Spleen (tissue), 11 donors: Measurements from ENCODE around the gene DMWD. TPM values are rescaled to one million over a fixed set of nuclear protein-coding genes. Genes with fewer than 3 reads are reported as not detected.

Source experiments
- DNase-seq: peaks from one replicate; pipeline ENCODE4 v3.0.0-alpha.2; 2020
- H3K27ac ChIP-seq, 8 donors: fragments of 200-600 bp; sonication (generic) in 7 of 8; 1 replicate in 4 of 8; 2 replicates in 4 of 8; pipeline versions ENCODE4 v1.5.0 to v1.8.0; 2016 to 2021; ENCODE audit warnings: inconsistent platforms in 4 of 8, mild to moderate bottlenecking in 4 of 8, moderate library complexity in 1 of 8
- H3K27me3 ChIP-seq, 7 donors: fragments of 200-600 bp; sonication (generic) in 6 of 7; replicated peaks in 1 of 7; 1 replicate in 4 of 7; 2 replicates in 3 of 7; pipeline versions ENCODE4 v1.5.0 to v1.8.0; 2016 to 2021; ENCODE audit warnings: inconsistent platforms in 3 of 7, mild to moderate bottlenecking in 1 of 7
- H3K36me3 ChIP-seq, 6 donors: fragments of 200-600 bp; sonication (generic) in 5 of 6; 1 replicate in 4 of 6; 2 replicates in 2 of 6; pipeline versions ENCODE4 v1.5.0 to v1.8.0; 2016 to 2021; ENCODE audit warnings: inconsistent platforms in 2 of 6
- H3K4me1 ChIP-seq, 6 donors: fragments of 200-600 bp; sonication (generic) in 5 of 6; 1 replicate in 3 of 6; 2 replicates in 3 of 6; pipeline versions ENCODE4 v1.5.0 to v1.8.0; 2016 to 2021; ENCODE audit warnings: inconsistent platforms in 3 of 6
- H3K4me3 ChIP-seq, 8 donors: fragments of 200-600 bp; sonication (generic) in 7 of 8; 1 replicate in 4 of 8; 2 replicates in 4 of 8; pipeline versions ENCODE4 v1.5.0 to v1.8.0; 2016 to 2021; ENCODE audit warnings: inconsistent platforms in 4 of 8, mild to moderate bottlenecking in 4 of 8, moderate library complexity in 2 of 8
- H3K9me3 ChIP-seq, 8 donors: fragments of 200-600 bp; sonication (generic) in 7 of 8; 1 replicate in 4 of 8; 2 replicates in 4 of 8; pipeline versions ENCODE4 v1.5.0 to v1.8.0; 2016 to 2021; ENCODE audit warnings: inconsistent platforms in 4 of 8
- CTCF ChIP-seq, 11 experiments: fragments of 200-600 bp in 7 of 11; fragments of 450-650 bp in 4 of 11; sonication (generic) in 4 of 11; IDR thresholded peaks in 8 of 11; conservative IDR thresholded peaks in 3 of 11; 1 replicate in 7 of 11; 2 replicates in 4 of 11; pipeline versions ENCODE4 v1.4.0 to v1.8.0; 2016 to 2021; ENCODE audit warnings: antibody characterized with exemption in 11 of 11, inconsistent platforms in 4 of 11, mild to moderate bottlenecking in 1 of 11
- POLR2A ChIP-seq, 3 donors: fragments of 450-650 bp; IDR thresholded peaks; one replicate each; pipeline ENCODE4 v1.5.1; 2017; ENCODE audit warnings: antibody characterized with exemption in 3 of 3, mild to moderate bottlenecking in 1 of 3
- POLR2AphosphoS5 ChIP-seq, 3 donors: sonication (generic); formaldehyde crosslinking; IDR thresholded peaks; one replicate each; pipeline ENCODE4 v1.5.1; 2017; ENCODE audit warnings: antibody characterized with exemption in 3 of 3
- WGBS, 5 donors: extraction: QIAGEN DNeasy Blood & Tissue Kit in 3 of 5; methylation state at CpG; one replicate each; pipeline versions ENCODE4 v1.1.5 to v1.1.7; 2013 to 2018; 5-methylcytosine and 5-hydroxymethylcytosine counted together
- intact Hi-C: fragments of 100-400 bp; cut with DNase I; formaldehyde crosslinking; loops from one replicate; pipeline ENCODE4 v1.15.0; 2023; ENCODE audit warnings: low total_unique reads
- polyA plus RNA-seq, 3 donors: library from polyadenylated mRNA; stranded (reverse); fragments of 200-250 nt; gene quantifications; one replicate each; pipeline ENCODE4 v1.2.1, GENCODE V29; 2013
- total RNA-seq, 7 donors: library from RNA; depleted of rRNA in 3 of 7; stranded (reverse); fragments of >200 nt in 3 of 7; fragmentation: NEBNext Ultra II Directional in 4 of 7; extraction: Animal tissue kit (Norgen Biotek cat#: 25700) in 4 of 7; gene quantifications; one replicate each; pipeline versions ENCODE4 v1.1.0 to v1.2.1, GENCODE V29; 2016 to 2021
- donor health status: healthy with polysubstance abuse.
- donor health status: DM: no; HTN: no; CAD: no; lungs with moderate emphysema.
- donor health status: DM: no; HTN: no; CAD: no.
- donor health status: Bipolar disorder and iron deficiency.
- donor health status: healthy.
- donor health status: DM: no; HTN: no; CAD: no.
- donor health status: DM: yes; HTN: yes; CAD: no.

Gene DMWD
- total and polyA plus RNA-seq, 10 donors, result 6.4 to 57.0 (median 42.6) TPM

GRCh38 chr19:45798995-45799517, 6.4 kb upstream of the DMWD start:
- Histone ChIP-seq H3K36me3 (no peaks in the 10 kb centered on the region), H3K27ac (no peak overlapping the region), H3K4me3 (no peak overlapping the region), H3K4me1 (peaks cover 0 to 13% (median 8%) of the 10 kb centered on the region in 6 donors), H3K27me3 (peaks cover 0 to 84% (median 4%) of the 10 kb centered on the region in 7 donors), H3K9me3 (no peaks in the 10 kb centered on the region)
- peak; percentile 82 for DNase-seq
- 5 to 9% (median 9%) methylated on average over 10 of the region's 10 CpGs for WGBS, 5 donors
- TF ChIP-seq POLR2A (IDR thresholded peaks at IDR 0.05) (no peak), POLR2AphosphoS5 (IDR thresholded peaks at IDR 0.05) (peak; percentile 28 to 49 (median 34)), CTCF (IDR thresholded peaks at IDR 0.05 in 8 of 11, conservative IDR thresholded peaks at IDR 0.05 in 3 of 11) (peak; percentile 85 to 95 (median 90))
- intact Hi-C loops, result no loop called here

- Histone ChIP-seq H3K9me3 (no peaks in the 10 kb centered on the region), H3K27me3 (peaks cover 0 to 76% (median 4%) of the 10 kb centered on the region in 7 donors), H3K36me3 (peaks cover 0 to 14% (median 10%) of the 10 kb centered on the region in 6 donors), H3K4me3 (no peak overlapping the region), H3K27ac (no peak overlapping the region), H3K4me1 (peaks cover 18 to 51% (median 39%) of the 10 kb centered on the region in 6 donors)
- no peak for TF ChIP-seq POLR2A (IDR thresholded peaks at IDR 0.05)
- DNase-seq, result no peak
- 60 to 92% (median 77%) methylated on average over 2 of the region's 2 CpGs for whole genome bisulfite sequencing, 5 donors
- intact Hi-C loops, result no loop called here
Observed at GRCh38 chr19:45794627-45795026, 2.0 kb upstream of the DMWD start.

- intact Hi-C loops, result no loop called here
- peaks cover 18 to 46% (median 33%) of the 10 kb centered on the region in 6 donors for H3K4me1 ChIP-seq
- H3K27me3 ChIP-seq, result peaks cover 0 to 76% (median 4%) of the 10 kb centered on the region in 7 donors
- H3K36me3 ChIP-seq, result peaks cover 0 to 21% (median 17%) of the 10 kb centered on the region in 6 donors
- TF ChIP-seq CTCF (IDR thresholded peaks at IDR 0.05 in 8 of 11, conservative IDR thresholded peaks at IDR 0.05 in 3 of 11), result no peak
- no peak for TF ChIP-seq POLR2A (IDR thresholded peaks at IDR 0.05)
- TF ChIP-seq POLR2AphosphoS5 (IDR thresholded peaks at IDR 0.05), result no peak
- H3K9me3 ChIP-seq, result no peaks in the 10 kb centered on the region
- 31 to 39% (median 36%) methylated on average over 6 of the region's 6 CpGs for WGBS, 5 donors
- no peak for DNase-seq
- no peak overlapping the region for H3K4me3 ChIP-seq
- H3K27ac ChIP-seq, result no peak overlapping the region
Observed at GRCh38 chr19:45793876-45794275, 1.2 kb upstream of the DMWD start.

- intact Hi-C loops, result no loop called here
- peak overlapping the region in 7 of 8 donors; percentile 60 to 88 (median 70) for H3K4me3 ChIP-seq
- TF ChIP-seq CTCF (IDR thresholded peaks at IDR 0.05 in 8 of 11, conservative IDR thresholded peaks at IDR 0.05 in 3 of 11), result no peak
- H3K27ac ChIP-seq, result peak overlapping the region in 4 of 8 donors; percentile 35 to 91 (median 84)
- peaks cover 18 to 41% (median 30%) of the 10 kb centered on the region in 6 donors for H3K4me1 ChIP-seq
- 40 to 51% (median 48%) methylated on average over 3 of the region's 3 CpGs for WGBS, 5 donors
- H3K9me3 ChIP-seq, result no peaks in the 10 kb centered on the region
- peaks cover 0 to 28% (median 24%) of the 10 kb centered on the region in 6 donors for H3K36me3 ChIP-seq
- peaks cover 0 to 76% (median 4%) of the 10 kb centered on the region in 7 donors for H3K27me3 ChIP-seq
- no peak for DNase-seq
Observed at GRCh38 chr19:45793178-45793564, 526 bp upstream of the DMWD start.
